BLaER1 (cell line): ENCODE data around the gene UGT3A2.

Experiments
- H3K27ac ChIP-seq: shearing (Covaris generic); formaldehyde crosslinking; 2 replicates; pipeline ENCODE4 v1.8.1; 2022
- H3K27me3 ChIP-seq: shearing (Covaris generic); formaldehyde crosslinking; 2 replicates; pipeline ENCODE4 v1.8.1; 2022
- H3K36me3 ChIP-seq: shearing (Covaris generic); formaldehyde crosslinking; 2 replicates; pipeline ENCODE4 v1.8.1; 2022
- H3K4me1 ChIP-seq: shearing (Covaris generic); formaldehyde crosslinking; 2 replicates; pipeline ENCODE4 v1.8.1; 2022
- H3K4me2 ChIP-seq: shearing (Covaris generic); formaldehyde crosslinking; 2 replicates; pipeline ENCODE4 v1.8.1; 2022
- H3K4me3 ChIP-seq: shearing (Covaris generic); formaldehyde crosslinking; 2 replicates; pipeline ENCODE4 v1.8.1; 2022
- H3K9ac ChIP-seq: shearing (Covaris generic); formaldehyde crosslinking; 2 replicates; pipeline ENCODE4 v1.8.1; 2022
- H3K9me3 ChIP-seq: shearing (Covaris generic); formaldehyde crosslinking; 2 replicates; pipeline ENCODE4 v1.8.1; 2022
- H4K20me1 ChIP-seq: shearing (Covaris generic); formaldehyde crosslinking; 2 replicates; pipeline ENCODE4 v1.8.1; 2022
- Cebpa-rat ChIP-seq: shearing (Covaris generic); IDR thresholded peaks from 2 replicates; pipeline ENCODE4 v1.8.1; 2022

UGT3A2 gene

DNA sequence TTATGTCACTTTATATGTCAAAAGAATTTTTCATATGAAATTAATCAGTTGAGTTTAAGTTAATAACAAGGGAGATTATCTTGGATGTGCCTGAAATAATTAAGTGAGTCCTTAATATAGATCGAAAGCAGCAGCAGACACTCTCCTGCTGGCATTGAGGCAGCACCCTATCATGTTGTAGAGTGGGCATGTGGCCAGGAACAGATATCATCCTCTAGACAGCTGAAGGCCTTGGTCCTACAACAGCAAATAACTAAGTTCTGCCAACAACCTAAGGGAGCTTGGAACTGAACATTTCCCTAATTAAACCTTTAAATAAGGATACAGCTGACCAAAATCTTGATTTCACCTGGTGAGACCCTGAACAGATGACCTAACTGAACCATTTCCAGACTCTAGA lies 49.7 kb downstream of the UGT3A2 start:
- Histone ChIP-seq H3K27ac (no peak overlapping the region), H3K4me3 (no peak overlapping the region), H3K4me2 (no peak overlapping the region), H3K36me3 (peaks cover 5% of the 10 kb centered on the region; the same call in 1 of the 2 replicates), H3K4me1 (no peaks in the 10 kb centered on the region), H3K27me3 (no peaks in the 10 kb centered on the region), H3K9ac (no peak overlapping the region), H3K9me3 (peaks cover 69% of the 10 kb centered on the region), H4K20me1 (no peaks in the 10 kb centered on the region)
- TF ChIP-seq Cebpa-rat, result no peak

DNA sequence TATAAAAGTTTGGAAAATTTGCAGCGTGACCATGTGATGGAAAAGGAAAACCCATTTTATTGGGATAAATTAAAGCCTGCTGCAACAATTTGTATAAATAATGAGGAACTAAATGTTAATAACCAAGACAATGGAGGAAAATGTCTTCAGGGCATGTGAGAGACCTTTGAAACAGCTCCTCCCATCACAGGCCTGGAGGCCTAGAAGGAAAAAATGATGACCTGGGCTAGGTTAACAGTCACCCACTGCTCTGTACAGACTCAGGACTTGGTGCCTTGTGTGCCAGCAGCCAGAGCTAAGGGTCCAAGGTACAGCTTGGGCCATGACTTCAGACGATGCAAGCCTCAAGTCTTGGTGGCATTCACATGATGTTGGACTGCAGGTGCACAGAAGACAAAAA lies 53.5 kb downstream of the UGT3A2 start:
- Histone ChIP-seq H3K4me2 (no peak overlapping the region), H3K4me1 (no peaks in the 10 kb centered on the region), H3K9ac (no peak overlapping the region), H3K27ac (no peak overlapping the region), H3K9me3 (peaks cover 82% of the 10 kb centered on the region), H3K27me3 (no peaks in the 10 kb centered on the region), H3K4me3 (no peak overlapping the region), H4K20me1 (no peaks in the 10 kb centered on the region), H3K36me3 (peaks cover 5% of the 10 kb centered on the region; the same call in 1 of the 2 replicates)
- TF ChIP-seq Cebpa-rat, result no peak

DNA sequence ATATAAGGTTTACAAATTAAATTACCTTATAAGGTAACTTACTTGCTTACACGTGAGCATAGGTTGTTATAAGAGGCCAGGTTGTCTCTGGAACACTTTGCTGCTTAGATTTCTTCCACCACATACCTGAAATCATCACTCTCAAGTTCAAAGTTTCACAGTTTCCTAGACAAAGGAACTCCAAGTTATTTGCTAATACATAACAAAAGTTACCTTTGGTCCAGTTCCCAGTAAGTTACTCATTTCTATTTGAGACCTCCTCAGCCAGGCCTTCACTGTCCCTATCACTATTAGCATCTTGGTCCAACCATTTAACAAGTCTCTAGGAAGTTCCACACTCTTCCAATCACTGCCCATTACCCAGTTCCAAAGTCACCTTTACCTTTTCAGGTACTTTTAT lies 57.0 kb downstream of the UGT3A2 start:
- Histone ChIP-seq H3K27ac (no peak overlapping the region), H3K9ac (no peak overlapping the region), H3K36me3 (no peaks in the 10 kb centered on the region), H3K27me3 (no peaks in the 10 kb centered on the region), H3K4me1 (no peaks in the 10 kb centered on the region), H3K4me3 (no peak overlapping the region), H4K20me1 (no peaks in the 10 kb centered on the region), H3K9me3 (peaks cover 90% of the 10 kb centered on the region), H3K4me2 (no peak overlapping the region)
- TF ChIP-seq Cebpa-rat, result no peak

DNA sequence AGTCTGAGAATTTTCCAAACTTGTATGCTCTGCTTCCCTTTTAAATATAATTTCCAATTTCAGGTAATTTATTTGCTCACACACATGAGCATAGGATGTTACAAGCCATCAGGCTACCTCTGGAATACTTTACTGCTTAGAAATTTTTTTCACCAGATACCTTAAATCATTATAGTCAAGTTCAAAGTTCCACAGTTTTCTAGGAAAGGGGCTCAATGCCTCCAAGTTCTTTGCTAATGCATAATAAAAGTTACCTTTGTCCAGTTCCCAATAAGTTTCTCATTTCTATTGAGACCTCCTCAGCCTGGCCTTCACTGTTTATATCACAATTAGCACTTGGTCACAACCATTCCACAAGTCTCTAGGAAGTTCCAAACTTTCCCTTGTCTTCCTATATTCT lies 59.3 kb downstream of the UGT3A2 start:
- Histone ChIP-seq H3K4me3 (no peak overlapping the region), H3K4me2 (no peak overlapping the region), H3K27ac (no peak overlapping the region), H4K20me1 (no peaks in the 10 kb centered on the region), H3K27me3 (no peaks in the 10 kb centered on the region), H3K9ac (no peak overlapping the region), H3K4me1 (no peaks in the 10 kb centered on the region), H3K9me3 (peaks cover 69% of the 10 kb centered on the region), H3K36me3 (no peaks in the 10 kb centered on the region)
- no peak for TF ChIP-seq Cebpa-rat

DNA sequence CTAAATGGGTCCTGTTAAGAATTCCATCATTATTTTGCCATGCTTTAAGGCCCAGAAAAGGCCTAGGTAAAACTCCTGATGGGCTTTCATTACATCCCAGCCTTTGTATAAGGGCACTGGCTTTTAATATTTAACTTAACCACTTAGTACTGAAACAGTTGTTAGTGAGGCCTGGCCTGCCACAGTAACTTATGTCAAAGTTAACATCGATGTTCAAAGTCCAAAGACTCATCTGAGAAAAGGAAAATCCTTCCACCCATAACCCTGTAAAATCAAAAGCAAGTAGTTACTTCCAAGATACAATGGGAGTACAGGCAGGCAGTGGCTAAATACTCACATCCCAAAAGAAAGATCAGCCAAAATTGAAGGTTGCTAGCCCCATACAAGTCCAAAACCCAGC lies 60.5 kb downstream of the UGT3A2 start:
- no peak overlapping the region for H3K4me2 ChIP-seq
- TF ChIP-seq Cebpa-rat, result no peak
- no peaks in the 10 kb centered on the region for H4K20me1 ChIP-seq
- H3K27ac ChIP-seq, result no peak overlapping the region
- no peaks in the 10 kb centered on the region for H3K36me3 ChIP-seq
- no peak overlapping the region for H3K9ac ChIP-seq
- peaks cover 61% of the 10 kb centered on the region for H3K9me3 ChIP-seq
- H3K4me1 ChIP-seq, result no peaks in the 10 kb centered on the region
- no peaks in the 10 kb centered on the region for H3K27me3 ChIP-seq
- H3K4me3 ChIP-seq, result no peak overlapping the region

DNA sequence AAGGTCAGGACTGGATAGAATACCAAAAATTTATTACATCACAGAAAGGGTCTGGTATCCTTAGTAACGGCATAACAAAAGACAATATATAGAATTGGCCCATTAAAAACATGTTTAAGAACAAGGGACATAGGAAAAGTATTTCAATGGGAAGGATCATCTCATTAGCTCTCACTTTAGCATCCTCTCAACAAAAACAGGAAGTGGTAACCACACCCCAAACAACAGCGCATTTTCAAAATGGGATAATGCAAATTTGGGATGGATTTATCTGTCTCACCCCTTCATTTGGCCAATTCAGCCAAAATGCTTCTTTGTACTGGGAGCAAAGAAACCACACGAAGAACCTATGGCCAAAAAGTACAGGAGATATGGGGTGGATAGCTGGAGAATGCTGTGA lies 65.7 kb downstream of the UGT3A2 start:
- Histone ChIP-seq H3K4me1 (no peaks in the 10 kb centered on the region), H3K27me3 (no peaks in the 10 kb centered on the region), H3K9me3 (peaks cover 16% of the 10 kb centered on the region; the same call in 1 of the 2 replicates), H3K27ac (no peak overlapping the region), H4K20me1 (no peaks in the 10 kb centered on the region), H3K4me2 (no peak overlapping the region), H3K9ac (no peak overlapping the region), H3K4me3 (no peak overlapping the region), H3K36me3 (no peaks in the 10 kb centered on the region)
- TF ChIP-seq Cebpa-rat, result no peak

DNA sequence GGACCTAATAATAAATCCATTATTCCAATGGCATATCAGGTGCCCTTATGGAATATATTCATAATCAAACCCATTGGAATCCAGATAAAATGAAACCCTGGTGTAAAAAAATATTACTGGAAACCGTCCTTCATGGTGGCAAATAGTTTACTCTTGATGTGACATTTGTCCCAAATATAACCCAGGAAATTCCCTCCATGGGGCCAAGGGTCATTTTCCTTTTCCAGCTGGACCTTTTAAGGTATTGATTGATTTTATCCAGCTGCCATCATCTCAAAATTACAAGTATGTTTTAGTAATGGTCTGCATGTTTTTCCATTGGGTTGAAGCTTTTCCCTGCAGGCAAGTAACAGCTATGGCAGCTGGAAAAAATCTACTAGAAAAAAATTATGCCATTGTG lies 67.1 kb downstream of the UGT3A2 start:
- H3K27ac ChIP-seq, result no peak overlapping the region
- H3K36me3 ChIP-seq, result no peaks in the 10 kb centered on the region
- H3K9me3 ChIP-seq, result 0 out of 2 replicates have a peak, but pooled peaks cover 1% of the 10 kb centered on the region
- no peaks in the 10 kb centered on the region for H3K4me1 ChIP-seq
- no peaks in the 10 kb centered on the region for H4K20me1 ChIP-seq
- no peak overlapping the region for H3K4me2 ChIP-seq
- H3K4me3 ChIP-seq, result no peak overlapping the region
- no peak for TF ChIP-seq Cebpa-rat
- H3K27me3 ChIP-seq, result no peaks in the 10 kb centered on the region
- no peak overlapping the region for H3K9ac ChIP-seq

DNA sequence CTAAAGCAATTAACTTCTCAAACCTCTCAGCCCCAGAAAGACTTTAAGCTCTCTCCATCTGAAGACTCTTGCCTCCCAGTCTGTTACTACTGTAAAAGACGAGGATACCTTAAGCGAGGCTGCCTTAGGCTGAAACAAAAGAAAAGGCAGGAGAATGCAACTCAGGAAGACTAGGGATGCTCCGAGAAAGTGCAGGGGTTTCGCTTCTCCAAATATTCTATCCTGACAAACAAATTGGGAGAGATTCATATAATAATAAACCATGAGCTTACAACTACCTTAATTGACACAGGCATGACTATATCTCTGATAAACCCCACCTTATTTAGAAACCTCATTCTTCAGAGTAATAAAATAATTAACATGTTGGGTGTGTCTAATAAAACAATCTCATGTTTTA lies 70.6 kb downstream of the UGT3A2 start:
- no peaks in the 10 kb centered on the region for H3K27me3 ChIP-seq
- H4K20me1 ChIP-seq, result no peaks in the 10 kb centered on the region
- H3K27ac ChIP-seq, result no peak overlapping the region
- TF ChIP-seq Cebpa-rat, result no peak
- H3K9me3 ChIP-seq, result peaks cover 4% of the 10 kb centered on the region
- H3K4me1 ChIP-seq, result no peaks in the 10 kb centered on the region
- H3K4me2 ChIP-seq, result no peak overlapping the region
- H3K4me3 ChIP-seq, result no peak overlapping the region
- no peak overlapping the region for H3K9ac ChIP-seq
- no peaks in the 10 kb centered on the region for H3K36me3 ChIP-seq

DNA sequence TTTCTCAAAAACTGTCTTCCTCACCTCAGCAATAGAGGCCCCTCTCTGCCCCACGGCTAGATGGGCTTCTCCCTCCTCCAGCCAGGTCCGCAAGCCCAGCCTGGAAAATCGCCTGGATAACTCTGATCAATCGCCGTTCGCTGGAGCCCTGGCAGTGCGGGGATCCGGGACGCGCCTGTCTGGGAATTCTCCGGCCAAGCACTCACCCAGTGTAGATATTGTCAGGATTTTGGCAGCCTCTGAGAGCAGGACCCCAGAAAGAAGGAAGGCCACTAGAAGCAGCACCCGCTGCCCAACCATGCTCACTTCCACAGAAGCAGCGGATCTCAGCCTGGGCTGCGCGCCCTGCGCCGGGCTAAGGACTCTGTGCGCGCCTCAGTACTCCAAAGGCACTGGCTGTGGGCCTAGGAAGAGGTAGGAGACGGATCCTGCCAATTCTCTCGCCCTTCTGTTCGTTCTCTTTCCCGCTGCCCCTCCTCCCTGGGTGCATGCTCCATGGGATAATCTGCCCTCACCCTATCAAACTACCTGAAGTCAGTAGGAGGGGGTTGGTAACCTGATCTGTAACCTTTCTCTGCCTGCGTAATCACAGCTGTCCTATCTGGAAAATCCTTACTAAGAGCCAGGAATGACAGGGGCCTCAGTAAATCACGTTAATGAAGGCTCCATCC lies 75.6 kb downstream of the UGT3A2 start, which contains the start of gene UGT3A1:
Gene UGT3A1 (minus strand): TSS at position 450 of the 671 bp plus-strand sequence. CDS start 150 bp downstream, at position 300.
- no peak within 1 kb of the TSS for H3K27ac ChIP-seq
- H3K4me1 ChIP-seq, result no peaks in the 10 kb centered on the region
- H3K36me3 ChIP-seq, result no peaks in the 10 kb centered on the region
- H3K4me3 ChIP-seq, result no peak within 1 kb of the TSS
- no peak within 1 kb of the TSS for H3K9ac ChIP-seq
- no peak for TF ChIP-seq Cebpa-rat
- H3K27me3 ChIP-seq, result no peaks in the 10 kb centered on the region
- no peaks in the 10 kb centered on the region for H4K20me1 ChIP-seq
- H3K9me3 ChIP-seq, result peaks cover 32% of the 10 kb centered on the region
- no peak within 1 kb of the TSS for H3K4me2 ChIP-seq

DNA sequence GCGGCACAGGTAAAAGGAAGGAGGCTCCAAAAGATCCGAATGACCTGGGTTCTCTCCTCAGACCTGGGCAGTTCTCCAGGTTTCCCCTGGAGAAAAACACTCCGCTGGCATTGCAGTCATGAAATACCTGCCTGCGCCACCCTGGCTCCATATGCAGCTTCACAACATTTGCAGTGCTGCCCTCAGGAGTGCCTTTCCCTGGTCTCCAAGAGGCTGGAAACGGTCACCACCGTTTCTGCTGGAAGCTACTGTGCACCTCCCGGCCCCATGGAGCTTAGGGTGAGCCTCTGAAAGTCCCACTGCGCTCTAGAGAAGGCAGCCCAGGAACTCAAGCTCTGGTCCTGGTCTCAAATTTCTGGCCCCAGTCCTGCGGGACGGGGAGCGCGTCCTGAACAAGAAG lies 76.2 kb downstream of the UGT3A2 start:
- no peaks in the 10 kb centered on the region for H3K36me3 ChIP-seq
- H3K27ac ChIP-seq, result no peak overlapping the region
- no peak overlapping the region for H3K4me3 ChIP-seq
- no peak overlapping the region for H3K4me2 ChIP-seq
- no peaks in the 10 kb centered on the region for H3K4me1 ChIP-seq
- TF ChIP-seq Cebpa-rat, result no peak
- H3K9ac ChIP-seq, result no peak overlapping the region
- no peaks in the 10 kb centered on the region for H3K27me3 ChIP-seq
- H4K20me1 ChIP-seq, result no peaks in the 10 kb centered on the region
- peaks cover 32% of the 10 kb centered on the region for H3K9me3 ChIP-seq

DNA sequence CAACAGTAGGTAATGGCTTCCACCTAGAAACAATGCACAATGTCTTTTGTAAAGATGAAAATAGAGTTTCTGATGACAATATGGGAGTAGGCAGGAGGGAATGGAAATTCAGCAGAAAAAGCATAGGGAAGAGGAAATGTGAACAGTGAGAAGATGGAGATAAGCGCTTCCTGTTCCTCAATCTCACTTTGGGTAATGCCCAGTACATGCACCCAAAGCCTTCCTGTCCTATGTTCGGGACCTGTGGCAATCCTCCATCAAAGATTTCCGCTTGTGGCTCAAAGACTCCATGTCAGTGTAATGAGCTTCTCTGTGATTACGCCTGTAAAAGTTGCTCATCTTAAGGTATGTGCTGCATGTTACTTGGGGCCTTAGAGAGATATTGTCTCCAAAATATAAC lies 78.2 kb downstream of the UGT3A2 start:
- Histone ChIP-seq H4K20me1 (no peaks in the 10 kb centered on the region), H3K27ac (no peak overlapping the region), H3K27me3 (no peaks in the 10 kb centered on the region), H3K36me3 (no peaks in the 10 kb centered on the region), H3K9ac (no peak overlapping the region), H3K4me3 (no peak overlapping the region), H3K4me2 (no peak overlapping the region), H3K4me1 (no peaks in the 10 kb centered on the region), H3K9me3 (peaks cover 32% of the 10 kb centered on the region)
- no peak for TF ChIP-seq Cebpa-rat
